Stimulated activated CD4-positive, alpha-beta T cell treated with anti-CD3 and anti-CD28 coated beads, Interleukin-4, amount 100 ng/mL, for 24 hours (primary cell): ENCODE data around the gene ADD1.

ENCODE experiments used
- DNase-seq: peaks from one replicate; pipeline ENCODE4 v3.0.0-alpha.2; 2020

The ADD1 gene

DNA sequence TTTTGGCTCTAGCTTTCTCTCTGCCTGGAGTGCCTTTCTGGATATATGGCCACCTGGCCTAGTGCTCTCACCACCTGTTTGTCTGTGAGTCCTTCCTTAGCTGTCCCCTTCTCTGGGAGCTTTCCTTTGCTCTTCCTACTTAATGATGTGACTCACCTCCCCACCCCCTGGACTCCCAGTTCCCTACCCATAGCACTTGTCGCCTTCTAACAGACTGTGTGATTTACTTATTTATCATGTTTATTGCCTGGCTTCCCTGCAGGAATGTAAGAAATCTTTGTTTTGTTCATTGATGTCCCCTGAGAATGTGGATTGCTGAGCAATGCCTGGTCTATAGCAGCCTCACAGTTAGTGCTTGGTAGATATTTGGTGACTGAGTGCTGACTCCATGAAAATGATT lies 18.9 kb downstream of the ADD1 start:
- no peak for DNase-seq

- DNase-seq = no peak
Measured at GRCh38 chr4:2863649-2864048, 20.0 kb downstream of the ADD1 start.

DNA sequence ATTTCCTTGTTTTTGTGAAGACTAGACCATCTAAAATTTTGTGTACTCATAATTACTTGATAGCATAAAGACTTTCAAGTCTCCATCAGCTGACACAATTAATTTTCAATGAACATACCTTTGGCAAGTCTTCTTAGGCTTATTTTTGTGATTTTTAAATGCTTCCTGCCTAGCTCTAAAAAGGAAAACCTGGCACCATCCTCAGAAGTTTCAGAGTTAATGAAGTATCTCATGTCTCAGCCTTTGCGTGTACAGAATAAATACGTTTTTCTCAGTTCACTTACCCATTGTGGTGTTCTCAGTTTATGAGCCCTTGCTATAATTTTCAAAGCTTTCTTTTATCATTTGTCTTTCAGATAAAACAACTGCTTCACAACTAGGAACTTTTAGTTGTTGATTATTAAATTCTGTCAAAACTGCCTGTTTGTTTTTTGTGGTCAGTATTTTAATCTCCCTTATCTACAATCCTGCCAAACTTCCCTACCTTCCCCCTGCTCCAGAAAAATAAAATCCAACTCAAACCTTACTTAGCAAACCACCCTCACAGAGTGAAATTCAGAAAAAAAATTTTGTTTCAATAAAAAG lies 21.6 kb downstream of the ADD1 start:
- DNase-seq = no peak

GRCh38 chr4:2866160-2866861 lies 22.7 kb downstream of the ADD1 start:
- no peak for DNase-seq

GRCh38 chr4:2866891-2867290 lies 23.2 kb downstream of the ADD1 start:
- no peak for DNase-seq

DNA sequence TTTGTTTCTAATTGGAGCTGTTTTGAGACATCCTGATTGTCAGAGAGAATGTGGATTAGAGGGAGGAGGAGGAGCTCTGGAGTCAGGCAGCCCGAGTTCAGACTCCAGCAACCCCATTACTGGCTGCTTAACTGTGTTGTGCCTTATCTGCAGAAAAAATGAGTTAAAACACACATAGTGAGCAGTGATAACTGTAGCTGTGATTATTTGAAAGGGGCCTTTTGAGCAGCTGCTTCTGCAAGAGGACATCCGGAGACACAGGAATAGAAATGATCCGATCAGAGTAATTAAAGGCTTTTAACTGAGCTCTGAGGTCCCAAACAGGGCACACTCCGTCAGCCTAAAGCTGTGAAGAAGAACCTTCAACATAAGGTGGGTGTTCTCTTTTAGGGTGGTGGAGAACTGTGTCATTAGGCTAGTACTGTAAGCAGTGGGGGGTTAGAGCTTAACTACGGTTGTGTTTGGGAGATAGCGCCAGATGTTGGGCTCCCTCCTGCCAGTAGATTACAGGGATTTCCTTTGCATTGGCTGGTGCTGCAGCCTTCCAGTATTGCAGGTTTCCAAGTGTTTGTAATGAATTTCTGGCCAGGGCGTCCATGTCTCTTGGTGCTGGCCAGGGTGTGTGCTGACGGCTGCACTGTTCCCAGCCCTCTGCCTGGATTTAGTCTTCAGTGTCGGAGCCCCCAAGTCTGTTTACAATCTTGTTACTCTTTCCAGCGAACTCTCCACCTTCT lies 24.3 kb downstream of the ADD1 start:
- no peak for DNase-seq

GRCh38 chr4:2868877-2869487 lies 25.3 kb downstream of the ADD1 start:
- DNase-seq = no peak

GRCh38 chr4:2869659-2870058 lies 26.0 kb downstream of the ADD1 start:
- no peak for DNase-seq

GRCh38 chr4:2870082-2870481 lies 26.4 kb downstream of the ADD1 start:
- no peak for DNase-seq

DNA sequence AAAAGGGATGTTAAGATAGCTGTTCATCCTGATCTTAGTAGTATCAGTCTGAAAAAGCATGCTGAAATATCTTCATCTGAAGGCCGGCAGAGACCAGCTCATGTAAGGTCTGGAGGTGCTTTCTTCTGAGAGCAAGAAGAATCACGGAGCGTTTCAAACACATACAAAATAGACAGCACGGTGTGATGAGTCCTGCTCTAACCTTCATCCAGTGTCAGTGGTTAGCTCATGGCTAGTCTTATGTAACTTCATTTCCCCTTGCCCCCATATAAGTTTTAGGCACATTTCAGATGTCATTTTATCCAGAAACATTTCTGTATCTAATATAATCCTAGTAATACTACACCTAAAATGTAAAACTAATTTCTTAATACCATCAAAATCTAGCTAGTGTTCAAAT lies 27.8 kb downstream of the ADD1 start:
- no peak for DNase-seq

GRCh38 chr4:2871911-2872310 lies 28.3 kb downstream of the ADD1 start:
- DNase-seq = no peak

DNA sequence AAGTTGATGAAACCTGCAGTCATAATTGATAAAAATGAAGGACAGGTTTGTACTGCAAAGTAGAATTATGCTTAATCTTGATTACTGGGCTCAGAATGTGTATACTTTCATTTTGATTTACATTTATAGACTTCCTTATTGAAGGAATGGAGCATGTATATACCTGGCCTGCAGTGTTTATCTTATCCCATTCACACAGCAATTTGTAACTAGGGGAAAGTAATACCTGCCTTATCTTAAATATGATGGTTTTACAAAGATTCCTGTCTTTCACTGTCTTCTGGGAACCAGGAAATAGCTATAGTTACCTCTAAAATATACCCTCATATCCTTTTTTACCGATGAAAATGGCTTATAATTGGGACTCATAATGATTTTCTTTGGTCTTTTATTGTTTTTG lies 29.7 kb downstream of the ADD1 start:
- DNase-seq = no peak

GRCh38 chr4:2874861-2875260 lies 31.2 kb downstream of the ADD1 start:
- no peak for DNase-seq

GRCh38 chr4:2875556-2875955 lies 31.9 kb downstream of the ADD1 start:
- DNase-seq = no peak

- no peak for DNase-seq
Measured at GRCh38 chr4:2878346-2878745, 34.7 kb downstream of the ADD1 start.

DNA sequence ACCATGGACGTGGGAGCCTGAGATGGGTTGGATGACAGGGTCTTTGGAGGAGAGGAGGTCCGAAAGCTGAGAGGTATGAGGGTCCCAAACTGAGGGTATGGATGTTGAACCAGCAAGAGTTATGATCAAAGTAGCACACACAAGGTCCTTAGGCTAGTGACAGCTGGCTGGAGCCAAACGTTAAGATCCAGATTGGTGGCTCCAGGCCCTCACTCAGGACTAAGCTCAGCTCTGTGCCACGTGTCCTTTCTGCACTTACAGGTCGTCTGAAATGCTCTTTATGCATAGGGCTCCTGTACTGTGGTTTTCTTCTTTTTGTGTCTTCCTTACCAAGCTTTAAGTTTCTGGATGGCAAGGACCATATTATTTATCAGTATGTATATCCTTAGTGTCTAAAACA lies 35.4 kb downstream of the ADD1 start:
- no peak for DNase-seq

DNA sequence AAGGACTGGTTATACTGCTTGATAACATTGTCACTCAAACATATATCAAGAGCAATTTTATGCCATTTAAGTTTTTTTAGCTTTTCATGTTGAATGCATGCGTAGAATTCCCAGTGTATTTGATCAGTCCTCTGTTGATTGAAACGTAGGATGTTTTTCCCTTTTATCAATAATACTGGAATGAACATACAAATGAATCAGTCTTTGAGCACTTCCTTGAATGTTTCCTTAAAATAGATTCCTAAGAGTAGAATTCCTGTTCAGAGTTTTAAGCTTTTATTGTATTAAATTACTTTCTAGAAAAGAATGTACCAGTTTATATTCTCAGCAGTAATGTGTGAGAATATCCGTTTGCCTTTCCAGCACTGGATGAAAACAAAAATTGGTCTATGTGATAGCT lies 37.8 kb downstream of the ADD1 start:
- no peak for DNase-seq

DNA sequence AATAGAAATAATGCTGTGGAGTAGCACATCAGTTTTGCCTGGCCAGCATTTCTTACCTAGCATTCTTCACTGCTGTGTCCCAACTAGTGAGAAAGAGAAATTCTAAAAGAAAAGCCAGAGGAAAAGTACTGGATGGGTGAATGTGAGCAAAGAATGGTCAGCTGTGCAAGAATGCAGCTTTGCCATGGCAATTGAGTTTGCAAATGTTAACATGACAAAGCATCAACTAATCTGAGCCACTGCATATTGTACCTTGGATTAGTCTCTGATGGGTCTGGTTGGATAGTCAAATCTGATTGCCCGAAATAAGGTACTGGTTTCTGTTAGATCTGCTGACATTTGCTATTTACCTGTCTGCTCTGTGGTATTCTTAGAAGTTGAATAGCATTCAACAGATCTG lies 38.7 kb downstream of the ADD1 start:
- DNase-seq = no peak

DNA sequence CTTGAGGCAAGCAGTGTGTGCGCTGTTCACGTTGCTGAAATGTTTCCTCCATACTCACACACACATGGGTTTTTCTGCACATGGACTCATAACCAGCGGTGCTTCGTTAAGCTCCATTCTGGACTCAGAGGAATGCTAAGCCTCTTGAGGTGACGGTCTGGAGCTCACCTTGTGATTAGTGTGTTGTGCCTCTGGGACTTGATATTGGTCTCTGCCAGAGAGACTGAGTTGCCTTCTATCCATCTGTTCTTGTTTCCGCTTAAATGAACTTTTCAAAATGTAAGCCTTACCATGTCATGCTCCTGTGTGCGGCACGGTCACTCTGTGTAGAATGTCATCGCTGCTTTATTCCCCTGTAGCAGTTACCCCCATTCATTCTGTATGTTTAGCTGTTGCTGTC lies 42.5 kb downstream of the ADD1 start:
- DNase-seq = no peak

GRCh38 chr4:2886622-2887021 lies 43.0 kb downstream of the ADD1 start:
- DNase-seq = no peak

DNA sequence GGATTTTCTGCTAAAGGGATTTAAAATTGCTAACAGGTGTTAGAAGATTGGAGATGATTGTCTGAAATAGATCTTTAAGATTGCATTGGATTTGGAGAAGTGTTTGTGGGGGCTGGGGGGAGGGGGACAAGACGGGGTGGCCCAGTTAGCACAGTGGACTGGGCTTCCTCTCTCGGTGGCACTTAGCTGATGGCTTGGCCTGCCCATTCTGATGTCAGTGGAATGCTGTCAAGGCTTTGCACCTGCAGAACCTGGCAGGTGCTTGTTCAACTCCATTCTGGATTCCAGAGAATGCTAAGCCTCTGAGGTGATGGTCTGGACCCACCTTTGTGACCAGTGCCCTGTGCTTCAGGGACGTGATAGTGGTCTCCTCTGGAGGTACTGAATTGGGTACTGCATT lies 43.7 kb downstream of the ADD1 start:
- no peak for DNase-seq

DNA sequence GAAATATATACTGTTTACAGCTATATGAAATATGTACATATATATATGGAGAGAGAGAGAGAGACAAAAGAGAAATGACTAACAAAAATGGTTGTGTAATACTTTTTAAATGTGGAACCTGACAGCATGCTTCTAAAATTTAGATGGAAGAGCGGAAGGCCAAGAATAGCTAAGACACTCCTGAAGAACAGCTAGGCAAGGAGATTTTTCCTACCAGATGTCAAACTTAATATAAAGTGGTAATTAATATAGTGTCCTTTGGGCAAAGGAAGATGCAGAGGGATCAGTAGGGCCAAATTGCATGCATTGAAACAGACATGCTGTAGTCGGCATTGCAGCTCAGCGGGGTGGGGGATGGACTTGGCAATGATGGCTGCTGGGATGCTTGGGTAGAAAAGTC lies 45.2 kb downstream of the ADD1 start:
- no peak for DNase-seq

DNA sequence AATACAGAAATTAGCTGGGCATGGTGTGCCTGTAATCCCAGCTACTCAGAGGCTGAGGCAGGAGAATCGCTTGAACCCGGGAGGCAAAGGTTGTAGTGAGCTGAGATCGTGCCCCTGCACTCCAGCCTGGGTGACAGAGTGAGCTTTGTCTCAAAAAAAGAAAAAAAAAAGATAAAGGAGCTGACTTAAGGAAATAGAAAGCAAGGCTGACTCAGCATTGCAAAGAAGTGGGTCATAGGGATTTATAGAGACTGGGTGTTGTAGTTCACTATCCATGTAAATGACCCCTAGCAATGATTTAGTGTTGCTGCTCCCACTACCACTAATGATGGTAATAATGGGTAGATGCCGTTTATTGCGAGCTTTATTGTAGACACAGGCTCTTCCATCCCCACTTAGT lies 47.6 kb downstream of the ADD1 start:
- DNase-seq = no peak

- no peak for DNase-seq
Measured at GRCh38 chr4:2893772-2894171, 50.1 kb downstream of the ADD1 start.
